ENCODE measurements around the gene CDCA3.

The CDCA3 gene

DNA sequence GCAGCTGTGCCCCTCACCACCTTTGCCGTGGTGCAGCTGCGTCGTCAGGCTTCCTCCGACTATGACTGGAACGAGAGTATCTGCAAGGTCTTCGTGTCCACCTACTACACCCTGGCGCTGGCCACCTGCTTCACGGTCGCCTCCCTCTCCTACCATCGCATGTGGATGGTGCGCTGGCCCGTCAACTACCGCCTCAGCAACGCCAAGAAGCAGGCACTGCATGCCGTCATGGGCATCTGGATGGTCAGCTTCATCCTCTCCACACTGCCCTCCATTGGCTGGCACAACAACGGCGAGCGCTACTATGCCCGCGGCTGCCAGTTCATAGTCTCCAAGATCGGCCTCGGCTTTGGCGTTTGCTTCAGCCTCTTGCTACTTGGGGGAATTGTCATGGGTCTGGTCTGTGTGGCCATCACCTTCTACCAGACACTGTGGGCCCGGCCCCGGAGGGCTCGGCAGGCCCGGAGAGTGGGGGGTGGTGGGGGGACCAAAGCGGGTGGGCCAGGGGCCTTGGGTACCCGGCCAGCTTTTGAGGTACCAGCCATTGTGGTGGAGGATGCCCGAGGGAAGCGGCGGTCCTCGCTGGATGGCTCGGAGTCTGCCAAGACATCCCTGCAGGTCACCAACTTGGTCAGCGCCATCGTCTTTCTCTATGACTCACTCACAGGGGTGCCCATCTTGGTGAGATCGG, 26.9 kb downstream of the CDCA3 start:
- no peak for DNase-seq (ENCODE audit: low read depth, low spot score)
- H3K27ac ChIP-seq, result no peak overlapping the region

DNA sequence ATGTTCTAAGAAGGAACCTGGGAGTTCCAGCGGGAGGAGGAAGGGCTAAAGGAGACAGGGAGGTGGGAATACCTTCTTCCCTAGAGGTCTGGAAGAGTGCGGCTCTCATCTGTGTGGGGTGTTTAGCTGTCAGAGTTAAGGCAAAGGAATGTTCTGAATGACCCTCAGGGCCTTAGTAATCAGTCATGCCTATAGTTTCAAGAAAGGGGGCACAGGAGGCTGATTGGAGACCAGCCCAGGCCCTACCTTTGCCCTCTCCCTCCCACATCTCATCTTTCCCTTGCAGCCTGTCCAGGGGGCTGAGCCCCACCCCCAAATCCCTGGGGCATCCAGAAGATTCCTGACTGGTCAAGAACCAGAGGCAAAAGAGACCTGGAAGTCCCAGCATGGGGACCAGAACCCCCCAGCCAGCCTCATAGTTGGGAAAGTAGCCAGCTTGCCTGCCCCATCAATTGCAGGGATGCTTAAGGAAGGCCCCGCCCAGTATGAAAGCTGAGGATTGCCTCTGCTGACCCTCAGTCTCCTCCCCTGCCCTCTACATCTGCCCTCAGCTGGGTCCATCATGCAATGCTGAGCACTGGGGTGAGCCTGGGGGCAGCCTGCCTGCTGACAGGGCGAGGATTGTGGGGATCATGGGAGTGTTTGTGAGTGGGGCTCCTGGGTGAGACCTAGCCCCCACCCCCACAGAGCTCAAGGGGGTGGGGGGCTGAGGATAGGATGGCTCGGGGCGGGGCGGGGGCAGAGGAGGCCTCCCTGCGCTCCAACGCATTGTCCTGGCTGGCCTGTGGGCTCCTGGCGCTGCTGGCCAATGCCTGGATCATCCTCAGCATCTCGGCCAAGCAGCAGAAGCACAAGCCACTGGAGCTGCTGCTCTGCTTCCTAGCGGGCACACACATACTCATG, 27.7 kb downstream of the CDCA3 start:
- no peak for DNase-seq (ENCODE audit: low read depth, low spot score)
- H3K27ac ChIP-seq, result no peak overlapping the region

DNA sequence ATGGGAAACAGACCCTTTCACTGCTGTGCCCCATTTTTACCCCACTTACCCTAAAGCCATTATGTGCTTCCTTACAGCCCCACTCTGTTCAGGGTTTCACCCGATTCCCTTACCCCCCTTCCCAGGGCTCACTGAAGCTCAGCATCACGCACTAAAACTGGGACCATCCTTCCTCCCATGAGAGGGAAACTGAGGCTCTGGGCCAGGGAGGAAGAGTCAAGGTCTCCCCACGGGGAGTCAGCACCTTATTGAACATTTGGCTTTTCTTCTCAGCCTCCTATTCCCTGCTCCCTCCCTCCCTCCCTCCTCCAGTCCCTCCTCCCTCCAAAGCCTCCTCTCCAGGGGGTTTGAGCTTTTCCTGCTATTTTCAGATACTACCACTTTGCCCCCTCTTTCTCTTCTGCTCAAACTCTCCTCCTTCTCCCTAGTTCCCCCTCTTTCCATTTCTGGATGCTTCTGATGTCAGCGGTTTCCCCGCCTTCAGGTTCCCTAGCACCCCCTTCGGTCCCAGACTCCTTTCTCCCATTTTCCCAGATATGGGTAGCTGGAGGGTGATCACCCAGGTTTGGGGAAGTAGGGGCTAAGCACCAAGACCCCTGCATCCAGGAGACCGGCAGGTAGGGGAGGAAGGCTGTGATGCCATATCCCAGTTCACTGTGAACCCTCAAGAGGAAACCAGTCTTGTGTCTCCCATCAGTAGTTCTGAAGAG, 28.5 kb downstream of the CDCA3 start:
- no peak for DNase-seq (ENCODE audit: low read depth, low spot score)
- no peak overlapping the region for H3K27ac ChIP-seq

DNA sequence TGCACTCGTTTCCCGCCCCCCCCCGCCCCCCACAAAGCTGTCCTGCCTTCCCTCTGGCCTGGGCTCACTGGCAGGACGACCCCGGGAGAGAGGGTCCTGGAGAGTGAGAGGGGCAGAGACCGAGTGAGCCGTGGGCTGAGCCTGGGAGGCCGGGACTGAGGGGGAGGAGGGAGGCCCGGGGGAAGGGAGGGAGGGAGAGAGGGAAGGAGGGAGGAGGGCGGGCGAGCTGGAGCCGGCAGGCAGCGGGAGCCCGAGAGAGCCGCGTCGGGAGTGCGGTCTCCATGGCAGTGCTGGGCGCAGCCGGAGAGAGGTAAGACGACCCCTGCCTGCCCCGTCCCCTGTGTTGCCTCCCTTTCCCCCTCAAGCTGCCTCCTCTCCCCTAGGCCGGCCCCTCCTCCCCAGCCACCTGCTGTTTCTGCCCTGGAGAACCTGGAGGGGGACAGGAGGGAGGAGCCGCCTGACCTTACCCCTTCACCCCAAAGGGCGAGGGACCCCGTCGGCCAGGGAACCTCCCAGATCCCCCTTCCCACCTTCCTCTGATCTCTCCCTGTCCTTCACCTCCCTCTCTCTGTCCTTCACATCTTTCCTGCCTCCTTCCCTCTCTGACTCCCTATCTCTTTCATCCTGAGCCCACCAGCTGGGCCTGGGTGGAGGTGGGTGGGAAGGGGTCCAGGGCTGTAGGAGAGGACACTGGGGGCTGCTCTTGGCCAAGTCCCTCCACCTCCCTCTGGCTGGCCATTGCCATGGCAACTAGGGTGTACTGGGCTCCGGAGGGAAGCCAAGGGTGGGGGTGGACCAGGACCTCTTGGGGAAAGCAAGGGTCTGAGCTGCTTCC, 29.3 kb downstream of the CDCA3 start, which contains the start of gene GPR162:
TSS of gene GPR162 (plus strand) at position 231 of the 835 bp plus-strand sequence. CDS start 2,078 bp downstream, outside the sequence.
- no peak for DNase-seq (ENCODE audit: low read depth, low spot score)
- no peak within 1 kb of the TSS for H3K27ac ChIP-seq

DNA sequence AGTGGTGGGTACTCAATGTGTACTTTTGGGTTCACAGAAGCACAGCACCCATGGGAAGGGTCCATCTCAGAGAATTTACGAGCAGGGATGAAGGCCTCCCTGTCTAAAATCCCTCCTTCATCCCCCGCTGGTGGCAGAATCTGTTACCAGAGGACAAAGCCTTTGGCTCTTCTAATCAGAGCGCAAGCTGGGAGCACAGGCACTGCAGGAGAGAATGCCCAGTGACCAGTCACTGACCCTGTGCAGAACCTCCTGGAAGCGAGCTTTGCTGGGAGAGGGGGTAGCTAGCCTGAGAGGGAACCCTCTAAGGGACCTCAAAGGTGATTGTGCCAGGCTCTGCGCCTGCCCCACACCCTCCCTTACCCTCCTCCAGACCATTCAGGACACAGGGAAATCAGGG, 30.9 kb downstream of the CDCA3 start:
- H3K27ac ChIP-seq, result no peak overlapping the region
- DNase-seq (ENCODE audit: low read depth, low spot score), result no peak

DNA sequence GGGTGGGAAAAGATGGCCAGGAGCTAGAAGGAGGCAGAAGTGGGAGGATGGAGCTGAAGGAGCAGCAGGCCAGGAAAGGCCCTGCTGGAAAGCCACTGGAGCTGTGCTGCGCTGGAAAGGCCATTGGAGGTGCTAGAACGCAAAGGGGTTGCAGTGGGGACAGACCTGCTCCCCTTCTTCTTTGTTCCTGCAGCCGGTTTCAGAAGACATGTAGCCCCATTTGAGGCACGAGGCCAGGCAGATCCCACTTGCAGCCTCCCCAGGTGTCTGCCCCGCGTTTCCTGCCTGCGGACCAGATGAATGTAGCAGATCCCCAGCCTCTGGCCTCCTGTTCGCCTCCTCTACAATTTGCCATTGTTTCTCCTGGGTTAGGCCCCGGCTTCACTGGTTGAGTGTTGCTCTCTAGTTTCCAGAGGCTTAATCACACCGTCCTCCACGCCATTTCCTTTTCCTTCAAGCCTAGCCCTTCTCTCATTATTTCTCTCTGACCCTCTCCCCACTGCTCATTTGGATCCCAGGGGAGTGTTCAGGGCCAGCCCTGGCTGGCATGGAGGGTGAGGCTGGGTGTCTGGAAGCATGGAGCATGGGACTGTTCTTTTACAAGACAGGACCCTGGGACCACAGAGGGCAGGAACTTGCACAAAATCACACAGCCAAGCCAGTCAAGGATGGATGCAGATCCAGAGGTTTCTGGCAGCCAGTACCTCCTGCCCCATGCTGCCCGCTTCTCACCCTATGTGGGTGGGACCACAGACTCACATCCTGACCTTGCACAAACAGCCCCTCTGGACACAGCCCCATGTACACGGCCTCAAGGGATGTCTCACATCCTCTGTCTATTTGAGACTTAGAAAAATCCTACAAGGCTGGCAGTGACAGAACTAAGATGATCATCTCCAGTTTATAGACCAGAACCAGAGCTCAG, 31.7 kb downstream of the CDCA3 start:
- DNase-seq (ENCODE audit: low read depth, low spot score), result no peak
- no peak overlapping the region for H3K27ac ChIP-seq

DNA sequence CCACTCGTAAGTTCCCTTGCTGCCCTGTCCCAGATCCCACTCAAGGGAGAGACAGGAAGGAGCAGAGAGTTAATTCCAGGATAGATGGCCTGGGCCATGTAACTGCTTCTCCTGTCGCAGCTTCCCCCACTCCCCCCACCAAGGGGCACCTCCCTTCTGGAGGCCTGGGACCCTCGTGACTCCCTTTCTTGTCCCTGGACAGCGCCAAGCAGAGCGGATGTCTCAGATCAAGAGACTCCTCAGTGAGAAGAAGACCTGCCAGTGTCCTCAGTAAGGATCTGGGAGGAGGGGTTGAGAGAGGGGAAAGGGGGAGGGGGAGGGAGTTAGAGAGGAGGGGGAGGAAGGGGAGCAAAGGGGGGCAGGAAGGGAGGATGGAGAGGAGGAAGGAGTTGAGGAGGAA, 32.4 kb downstream of the CDCA3 start:
- no peak for DNase-seq (ENCODE audit: low read depth, low spot score)

DNA sequence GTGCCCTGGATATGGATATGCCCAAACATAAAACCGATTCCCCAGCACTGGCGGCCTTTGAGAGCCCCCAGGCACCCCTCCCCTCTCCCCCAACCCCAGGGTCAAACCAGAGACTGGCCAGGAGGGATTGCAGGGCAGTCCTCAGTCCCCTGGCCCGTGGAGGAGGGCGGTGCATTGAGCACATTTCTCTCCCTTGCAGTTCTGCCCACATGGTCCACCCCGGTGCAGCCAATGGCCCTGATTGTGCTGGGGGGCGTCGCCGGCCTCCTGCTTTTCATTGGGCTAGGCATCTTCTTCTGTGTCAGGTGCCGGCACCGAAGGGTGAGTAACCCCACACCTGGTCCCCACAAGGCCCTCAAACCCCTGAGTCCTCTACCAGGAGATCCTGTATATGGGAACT, 32.9 kb downstream of the CDCA3 start:
- H3K27ac ChIP-seq, result no peak overlapping the region
- no peak for DNase-seq (ENCODE audit: low read depth, low spot score)

More for the DNA sequence above, 32.4 kb downstream of the CDCA3 start:
- H3K27ac ChIP-seq, result no peak overlapping the region

DNA sequence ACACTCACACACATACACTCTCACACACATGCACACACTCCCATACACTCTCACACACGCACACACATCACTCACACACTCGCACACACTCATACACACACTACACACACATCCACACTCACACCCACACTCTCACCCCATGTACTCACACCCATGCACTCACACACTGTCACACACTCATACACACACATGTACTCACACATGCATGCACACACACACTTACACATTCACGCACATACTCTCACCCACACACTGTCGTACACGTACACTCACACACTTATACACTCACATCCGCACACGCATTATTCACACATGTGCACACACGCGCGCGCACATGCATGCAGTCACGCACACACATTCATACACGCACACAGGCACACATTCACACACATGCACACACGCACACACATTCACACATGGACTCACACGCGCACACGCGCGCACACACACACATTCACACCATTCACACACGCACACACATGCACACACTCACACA, 33.4 kb downstream of the CDCA3 start:
- H3K27ac ChIP-seq, result no peak overlapping the region
- no peak for DNase-seq (ENCODE audit: low read depth, low spot score)

DNA sequence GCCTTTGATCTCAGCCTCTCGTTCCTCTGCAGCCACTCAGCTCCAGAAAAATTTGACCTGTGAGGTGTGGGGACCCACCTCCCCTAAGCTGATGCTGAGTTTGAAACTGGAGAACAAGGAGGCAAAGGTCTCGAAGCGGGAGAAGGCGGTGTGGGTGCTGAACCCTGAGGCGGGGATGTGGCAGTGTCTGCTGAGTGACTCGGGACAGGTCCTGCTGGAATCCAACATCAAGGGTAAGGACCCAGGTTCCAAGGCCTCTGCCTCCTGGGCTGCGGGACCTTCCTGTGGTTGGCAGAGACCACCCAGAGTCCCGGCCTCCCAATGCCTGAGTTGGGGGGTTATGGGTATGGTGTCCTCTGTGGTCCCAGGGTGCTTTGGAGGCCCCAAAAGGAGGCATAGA, 34.0 kb downstream of the CDCA3 start:
- no peak overlapping the region for H3K27ac ChIP-seq
- no peak for DNase-seq (ENCODE audit: low read depth, low spot score)

DNA sequence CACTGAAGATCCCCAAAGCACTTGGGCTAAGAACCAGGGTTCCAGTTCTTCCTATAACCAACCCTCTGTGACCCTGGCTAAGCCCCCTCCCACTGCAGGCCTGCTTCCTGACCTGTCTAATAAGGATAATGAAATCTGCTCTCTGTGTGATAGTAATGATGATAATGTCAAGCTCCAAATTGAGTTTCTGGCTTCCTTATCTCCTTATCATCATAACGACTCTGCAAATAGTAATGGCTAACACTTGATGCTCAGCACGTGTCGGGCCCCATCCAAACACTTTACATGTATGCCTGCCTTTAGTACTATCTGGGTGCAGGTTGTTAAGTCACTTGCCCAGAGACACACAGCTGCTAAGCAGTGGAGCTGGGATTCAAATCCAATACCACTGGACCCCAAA, 34.5 kb downstream of the CDCA3 start:
- no peak overlapping the region for H3K27ac ChIP-seq
- no peak for DNase-seq (ENCODE audit: low read depth, low spot score)

DNA sequence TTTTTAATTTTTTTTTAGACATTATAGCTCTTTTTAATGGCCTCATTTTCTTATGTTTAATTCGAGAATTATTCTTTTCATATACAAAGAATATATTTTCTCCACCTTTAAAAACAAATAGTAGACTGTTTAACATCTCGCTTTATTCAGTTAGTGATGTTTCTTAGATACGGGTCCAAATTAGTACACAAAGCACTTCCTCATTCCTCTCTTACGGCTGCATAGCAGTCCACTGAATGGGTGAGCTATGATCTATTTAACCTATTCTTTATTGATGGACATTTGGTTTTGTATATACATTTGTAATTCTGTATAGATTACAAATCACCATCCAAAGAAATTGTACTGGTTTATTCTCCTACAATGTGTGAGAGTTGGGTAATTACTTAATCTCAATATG, 37.7 kb downstream of the CDCA3 start:
- DNase-seq (ENCODE audit: low read depth, low spot score), result no peak
- no peak overlapping the region for H3K27ac ChIP-seq

DNA sequence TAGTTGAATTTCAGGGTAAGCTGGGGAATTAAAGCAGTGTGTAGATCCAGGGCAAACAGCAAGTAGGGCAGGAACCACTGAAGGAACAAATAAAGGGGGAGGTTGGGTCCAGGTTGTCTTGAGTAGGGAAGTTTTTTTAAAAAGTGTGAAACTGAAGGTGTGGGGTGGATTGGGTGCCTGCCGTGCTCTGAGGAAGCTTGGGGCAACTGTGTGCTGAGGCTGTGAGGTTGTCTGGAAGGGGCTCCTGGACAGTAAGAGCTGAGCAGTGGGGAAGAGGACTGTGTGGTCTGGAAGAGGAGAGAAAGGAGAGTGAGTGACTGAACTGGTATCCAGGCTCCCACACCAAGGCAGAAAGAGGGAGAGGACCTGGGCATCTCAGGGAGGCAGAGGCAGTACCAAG, 40.3 kb downstream of the CDCA3 start:
- H3K27ac ChIP-seq, result no peak overlapping the region
- no peak for DNase-seq (ENCODE audit: low read depth, low spot score)

DNA sequence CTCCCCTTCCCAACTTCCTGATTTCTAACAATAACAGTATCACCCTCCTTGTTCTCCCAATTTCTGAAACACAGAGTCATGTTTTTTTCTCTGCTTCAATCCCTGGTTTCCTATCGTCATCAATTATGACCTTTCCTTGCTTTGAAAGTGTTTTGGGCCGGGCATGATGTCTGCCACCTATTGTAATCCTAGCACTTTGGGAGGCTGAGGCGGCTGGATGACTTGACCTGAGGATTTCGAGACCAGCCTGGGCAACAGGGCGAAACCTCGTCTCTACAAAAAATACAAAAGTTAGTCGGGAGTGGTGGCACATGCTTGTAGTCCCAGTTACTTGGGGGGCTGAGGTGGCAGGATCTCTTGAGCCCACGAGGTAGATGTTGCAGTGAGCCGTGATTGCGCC, 42.0 kb downstream of the CDCA3 start:
- H3K27ac ChIP-seq, result no peak overlapping the region
- DNase-seq (ENCODE audit: low read depth, low spot score), result no peak

DNA sequence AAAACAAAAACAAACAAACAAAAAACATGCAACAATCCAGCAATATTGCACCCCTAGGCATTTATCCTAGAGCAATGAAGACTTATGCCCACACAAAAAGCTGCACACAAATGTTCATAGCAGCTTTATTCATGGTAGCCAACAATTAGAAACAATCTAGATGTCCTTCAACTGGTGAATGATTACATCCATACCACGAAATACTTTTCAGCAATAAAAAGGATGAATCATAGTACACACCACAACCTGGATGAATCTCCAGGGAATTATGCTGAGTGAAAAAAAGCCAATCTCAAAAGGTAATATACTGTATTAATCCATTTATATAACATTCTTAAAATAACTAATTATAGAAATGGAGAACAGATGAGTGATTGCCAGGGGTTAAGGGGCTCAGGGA, 43.9 kb downstream of the CDCA3 start:
- no peak overlapping the region for H3K27ac ChIP-seq
- no peak for DNase-seq (ENCODE audit: low read depth, low spot score)

DNA sequence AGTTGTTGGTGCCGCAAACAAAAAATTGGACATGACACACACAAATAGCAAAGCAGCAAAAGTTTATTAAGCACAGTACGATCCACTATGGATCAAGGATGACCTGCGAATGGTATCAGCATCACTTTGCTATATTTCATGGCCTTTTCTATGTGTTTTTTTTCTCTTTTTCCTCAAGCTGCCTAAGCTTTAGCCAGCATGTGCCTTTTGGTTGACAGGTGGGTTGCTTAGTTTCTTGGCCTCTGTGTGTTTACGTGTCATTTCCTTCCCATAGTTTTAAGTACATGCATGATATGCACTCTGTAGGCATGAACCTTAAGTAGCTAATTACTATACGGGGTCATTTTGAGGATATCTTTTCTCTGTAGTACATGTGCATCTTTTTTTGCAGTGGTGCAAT, 51.9 kb downstream of the CDCA3 start:
- H3K27ac ChIP-seq, result no peak overlapping the region
- DNase-seq (ENCODE audit: low read depth, low spot score), result no peak

Measured in epithelial cell of prostate (primary cell).